Sigmoid colon (tissue), 7 donors: ENCODE measurements around the gene TOMM34. TPM values are rescaled to one million over a fixed set of nuclear protein-coding genes. Genes with fewer than 3 reads are reported as not detected.

Experiments used
- DNase-seq: peaks from one replicate; pipeline ENCODE4 v3.0.0-alpha.2; 2019
- H3K27ac ChIP-seq, 4 donors: fragments of 200-600 bp; sonication (generic); one replicate each; pipeline ENCODE4 v1.5.1; 2016 to 2019; ENCODE audit warnings: mild to moderate bottlenecking in 1 of 4
- H3K27me3 ChIP-seq, 3 donors: fragments of 200-600 bp; sonication (generic); one replicate each; pipeline ENCODE4 v1.5.1; 2019; ENCODE audit warnings: mild to moderate bottlenecking in 1 of 3
- H3K36me3 ChIP-seq, 4 donors: fragments of 200-600 bp; sonication (generic); one replicate each; pipeline ENCODE4 v1.5.1; 2016 to 2019
- H3K4me1 ChIP-seq, 4 donors: fragments of 200-600 bp; sonication (generic); one replicate each; pipeline ENCODE4 v1.5.1; 2017 to 2019
- H3K4me3 ChIP-seq, 4 donors: fragments of 200-600 bp; sonication (generic); one replicate each; pipeline ENCODE4 v1.5.1; 2017 to 2019; ENCODE audit warnings: mild to moderate bottlenecking in 2 of 4, moderate library complexity in 1 of 4
- H3K9me3 ChIP-seq, 4 donors: fragments of 200-600 bp in 3 of 4; sonication (generic) in 3 of 4; one replicate each; pipeline versions ENCODE4 v1.5.1 to v1.6.1; 2013 to 2019
- CTCF ChIP-seq, 4 experiments: fragments of 450-650 bp in 3 of 4; fragments of 200-600 bp in 1 of 4; IDR thresholded peaks; one replicate each; pipeline ENCODE4 v1.5.1; 2016 to 2019; ENCODE audit warnings: antibody characterized with exemption in 4 of 4, mild to moderate bottlenecking in 3 of 4, moderate library complexity in 2 of 4
- EP300 ChIP-seq, 4 donors: sonication (generic); formaldehyde crosslinking; IDR thresholded peaks; one replicate each; pipeline ENCODE4 v1.6.1; 2017; ENCODE audit warnings: antibody characterized with exemption in 4 of 4
- POLR2A ChIP-seq, 2 donors: fragments of 450-650 bp; IDR thresholded peaks; one replicate each; pipeline ENCODE4 v1.6.1; 2016; ENCODE audit warnings: antibody characterized with exemption in 2 of 2, mild to moderate bottlenecking in 2 of 2, moderate library complexity in 2 of 2
- POLR2AphosphoS5 ChIP-seq, 4 donors: sonication (generic); formaldehyde crosslinking; IDR thresholded peaks; one replicate each; pipeline ENCODE4 v1.6.1; 2017; ENCODE audit warnings: antibody characterized with exemption in 4 of 4
- WGBS, 2 donors: extraction: QIAGEN DNeasy Blood & Tissue Kit; methylation state at CpG; one replicate each; pipeline ENCODE4 v1.1.7; 2013; 5-methylcytosine and 5-hydroxymethylcytosine counted together
- intact Hi-C: fragments of 100-400 bp; cut with DNase I; formaldehyde crosslinking; loops from one replicate; pipeline ENCODE4 v1.15.1; 2023
- polyA plus RNA-seq, 3 donors: library from polyadenylated mRNA; stranded (reverse); fragments of 200-250 nt; gene quantifications; one replicate each; pipeline ENCODE4 v1.2.3, GENCODE V29; 2013
- total RNA-seq, 4 donors: library from RNA; depleted of rRNA; stranded (reverse); fragments of >200 nt; gene quantifications; one replicate each; pipeline ENCODE4 v1.1.0, GENCODE V29; 2016
- donor health status: healthy with polysubstance abuse.
- donor health status: Bipolar disorder and iron deficiency.
- donor health status: healthy.

The TOMM34 gene
- total and polyA plus RNA-seq, 7 donors, result 7.2 to 27.3 (median 9.2) TPM

GRCh38 chr20:44914924-44915323, 45.3 kb downstream of the TOMM34 start:
- 71 to 81% methylated on average over 1 of the region's 1 CpG for WGBS, 2 donors
- Histone ChIP-seq H3K4me1 (peaks cover 0 to 10% (median 8%) of the 10 kb centered on the region in 4 donors), H3K9me3 (no peaks in the 10 kb centered on the region), H3K27ac (no peak overlapping the region), H3K36me3 (no peaks in the 10 kb centered on the region), H3K4me3 (no peak overlapping the region), H3K27me3 (no peaks in the 10 kb centered on the region)
- intact Hi-C loops, result no loop called here
- no peak for DNase-seq
- TF ChIP-seq EP300 (IDR thresholded peaks at IDR 0.05) (no peak), CTCF (IDR thresholded peaks at IDR 0.05) (no peak), POLR2A (IDR thresholded peaks at IDR 0.05) (no peak), POLR2AphosphoS5 (IDR thresholded peaks at IDR 0.05) (no peak)

- intact Hi-C loops, result no loop called here
- DNase-seq, result no peak
- no peaks in the 10 kb centered on the region for H3K27me3 ChIP-seq
- no peak overlapping the region for H3K27ac ChIP-seq
- peaks cover 0 to 13% (median 3%) of the 10 kb centered on the region in 4 donors for H3K36me3 ChIP-seq
- peaks cover 0 to 17% (median 13%) of the 10 kb centered on the region in 4 donors for H3K4me1 ChIP-seq
- WGBS, 2 donors, result 94% methylated on average over 2 of the region's 2 CpGs
- H3K9me3 ChIP-seq, result no peaks in the 10 kb centered on the region
- no peak for TF ChIP-seq POLR2AphosphoS5 (IDR thresholded peaks at IDR 0.05)
- TF ChIP-seq CTCF (IDR thresholded peaks at IDR 0.05), result no peak
- no peak for TF ChIP-seq POLR2A (IDR thresholded peaks at IDR 0.05)
- no peak overlapping the region for H3K4me3 ChIP-seq
Measured at GRCh38 chr20:44912189-44912588, 48.0 kb downstream of the TOMM34 start.

GRCh38 chr20:44911264-44911921, 48.8 kb downstream of the TOMM34 start:
- Histone ChIP-seq H3K36me3 (peaks cover 4 to 21% (median 8%) of the 10 kb centered on the region in 4 donors), H3K9me3 (no peaks in the 10 kb centered on the region), H3K27me3 (no peaks in the 10 kb centered on the region), H3K4me3 (no peak overlapping the region), H3K27ac (no peak overlapping the region), H3K4me1 (peaks cover 0 to 17% (median 13%) of the 10 kb centered on the region in 4 donors)
- no peak for DNase-seq
- intact Hi-C loops, result no loop called here
- WGBS, 2 donors, result 55 to 68% methylated on average over 21 of the region's 21 CpGs
- TF ChIP-seq EP300 (IDR thresholded peaks at IDR 0.05) (no peak), POLR2AphosphoS5 (IDR thresholded peaks at IDR 0.05) (no peak), POLR2A (IDR thresholded peaks at IDR 0.05) (no peak), CTCF (IDR thresholded peaks at IDR 0.05) (peak in 1 of 4 experiments; percentile 24)

GRCh38 chr20:44910690-44911262, 49.4 kb downstream of the TOMM34 start:
- Histone ChIP-seq H3K27me3 (no peaks in the 10 kb centered on the region), H3K27ac (no peak overlapping the region), H3K9me3 (no peaks in the 10 kb centered on the region), H3K4me1 (peaks cover 0 to 17% (median 13%) of the 10 kb centered on the region in 4 donors), H3K4me3 (peak overlapping the region in 3 of 4 donors; percentile 45 to 72 (median 71)), H3K36me3 (peaks cover 9 to 27% (median 13%) of the 10 kb centered on the region in 4 donors)
- DNase-seq, result no peak
- TF ChIP-seq EP300 (IDR thresholded peaks at IDR 0.05) (no peak), POLR2AphosphoS5 (IDR thresholded peaks at IDR 0.05) (no peak), CTCF (IDR thresholded peaks at IDR 0.05) (no peak), POLR2A (IDR thresholded peaks at IDR 0.05) (no peak)
- WGBS, 2 donors, result 78 to 82% methylated on average over 17 of the region's 17 CpGs
- intact Hi-C loops, result no loop called here
